PFSK-1 (cell line): Measurements from ENCODE around the gene FADS3.

Experiments
- FOXP2 ChIP-seq: optimal IDR thresholded peaks from 2 replicates; pipeline ENCODE3; 2011; ENCODE audit warnings: borderline replicate concordance, control low read depth, inconsistent platforms; ENCODE audit not compliant: insufficient read depth; ENCODE audit errors: extremely low read length, extremely low read depth
- POLR2AphosphoS5 ChIP-seq: IDR thresholded peaks from 2 replicates; pipeline ENCODE4 v1.6.1; 2012; ENCODE audit warnings: low read depth, mild to moderate bottlenecking, control low read depth, low read length, moderate library complexity
- REST ChIP-seq, 2 experiments: IDR thresholded peaks; 2 replicates each; pipeline versions ENCODE4 v1.6.1 to v1.8.0; 2011 to 2012; ENCODE audit warnings: low read depth in 2 of 2, low read length in 2 of 2, control low read depth in 1 of 2, inconsistent platforms in 1 of 2, mild to moderate bottlenecking in 1 of 2, moderate library complexity in 1 of 2; ENCODE audit not compliant: insufficient read depth in 1 of 2
- SIN3A ChIP-seq: IDR thresholded peaks from 2 replicates; pipeline ENCODE4 v1.6.1; 2012; ENCODE audit warnings: mild to moderate bottlenecking, low read length, moderate library complexity, borderline replicate concordance; ENCODE audit not compliant: insufficient read depth
- TAF1 ChIP-seq: IDR thresholded peaks from 2 replicates; pipeline ENCODE4 v1.6.1; 2012; ENCODE audit warnings: low read length, control low read depth, borderline replicate concordance; ENCODE audit not compliant: insufficient read depth

The FADS3 gene

GRCh38 chr11:61901397-61901796 lies 10.1 kb upstream of the FADS3 start:
- TF ChIP-seq REST (IDR thresholded peaks at IDR 0.05; ENCODE audit: insufficient read depth in 1 of 2, low read depth in 2 of 2, low read length in 2 of 2) (no peak), SIN3A (no peak), POLR2AphosphoS5 (no peak), TAF1 (no peak), FOXP2 (no peak)

DNA sequence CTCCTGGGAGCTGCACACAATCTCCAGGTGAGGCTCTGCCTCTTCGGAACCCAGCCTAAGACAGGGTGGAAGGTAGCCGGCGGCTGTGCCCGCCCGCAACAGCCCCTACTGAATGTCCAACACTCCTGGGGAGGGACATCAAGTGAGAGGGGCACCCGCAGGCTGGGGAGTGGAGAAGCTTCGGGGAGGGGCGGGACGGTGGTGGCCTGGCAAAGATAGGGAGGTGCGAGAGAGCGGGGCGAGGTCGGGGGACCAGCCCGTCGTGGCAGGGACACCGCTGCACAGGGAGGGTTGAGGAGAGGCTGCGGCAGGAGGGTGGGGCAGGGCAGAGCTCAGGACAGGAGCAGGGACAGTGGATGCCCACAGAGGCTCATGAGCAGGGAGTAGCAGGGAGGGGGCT lies 8.9 kb upstream of the FADS3 start:
- TF ChIP-seq SIN3A (no peak), FOXP2 (no peak), REST (IDR thresholded peaks at IDR 0.05; ENCODE audit: insufficient read depth in 1 of 2, low read depth in 2 of 2, low read length in 2 of 2) (no peak), TAF1 (no peak), POLR2AphosphoS5 (no peak)

GRCh38 chr11:61899146-61899841 lies 7.9 kb upstream of the FADS3 start:
- TF ChIP-seq FOXP2 = peak; percentile 79
- no peak for TF ChIP-seq POLR2AphosphoS5
- 0 out of 4 replicates have a peak, but pooled peaks of 1 of the 2 experiments have one; percentile 7 for TF ChIP-seq REST (IDR thresholded peaks at IDR 0.05; ENCODE audit: insufficient read depth in 1 of 2, low read depth in 2 of 2, low read length in 2 of 2)

- TF ChIP-seq POLR2AphosphoS5 (no peak), REST (IDR thresholded peaks at IDR 0.05; ENCODE audit: insufficient read depth in 1 of 2, low read depth in 2 of 2, low read length in 2 of 2) (no peak), SIN3A (no peak), FOXP2 (no peak), TAF1 (no peak)
Measured at GRCh38 chr11:61898247-61898582, 6.9 kb upstream of the FADS3 start.
